Liver (tissue), 9 donors: Measurements from ENCODE around the gene AP1S1. TPM values are rescaled to one million over a fixed set of nuclear protein-coding genes. Genes with fewer than 3 reads are reported as not detected.

Experiments
- DNase-seq: peaks from one replicate; pipeline ENCODE4 v3.0.0-alpha.2; 2017; ENCODE audit warnings: low spot score
- H3K27ac ChIP-seq, 2 donors: one replicate each; pipeline ENCODE4 v1.7.0; 2013; ENCODE audit warnings: inconsistent platforms in 2 of 2, low read length in 2 of 2, control low read depth in 1 of 2, low read depth in 1 of 2, mild to moderate bottlenecking in 1 of 2
- H3K27me3 ChIP-seq, 4 donors: one replicate each; pipeline versions ENCODE4 v1.6.1 to v1.7.0; 2013; ENCODE audit warnings: low read length in 3 of 4, inconsistent platforms in 1 of 4, mild to moderate bottlenecking in 1 of 4, moderate library complexity in 1 of 4; ENCODE audit not compliant: control insufficient read depth in 4 of 4, insufficient read depth in 4 of 4
- H3K36me3 ChIP-seq, 4 donors: one replicate each; pipeline versions ENCODE4 v1.6.1 to v1.7.0; 2013; ENCODE audit warnings: low read length in 3 of 4, mild to moderate bottlenecking in 3 of 4, low read depth in 1 of 4, moderate library complexity in 1 of 4; ENCODE audit not compliant: control insufficient read depth in 4 of 4, insufficient read depth in 3 of 4
- H3K4me1 ChIP-seq, 4 donors: one replicate each; pipeline versions ENCODE4 v1.6.1 to v1.7.0; 2013; ENCODE audit warnings: low read length in 3 of 4, mild to moderate bottlenecking in 3 of 4, moderate library complexity in 1 of 4; ENCODE audit not compliant: control insufficient read depth in 4 of 4, insufficient read depth in 4 of 4
- H3K4me3 ChIP-seq, 3 donors: one replicate each; pipeline versions ENCODE4 v1.6.1 to v1.7.0; 2013; ENCODE audit warnings: low read length in 3 of 3, control low read depth in 1 of 3, low read depth in 1 of 3, mild to moderate bottlenecking in 1 of 3
- H3K9ac ChIP-seq, 2 donors: one replicate each; pipeline ENCODE4 v1.7.0; 2013; ENCODE audit warnings: low read length in 2 of 2, mild to moderate bottlenecking in 2 of 2, moderate library complexity in 2 of 2, control low read depth in 1 of 2, low read depth in 1 of 2
- H3K9me3 ChIP-seq, 4 donors: one replicate each; pipeline versions ENCODE4 v1.6.1 to v1.7.0; 2013; ENCODE audit warnings: low read length in 3 of 4; ENCODE audit not compliant: control insufficient read depth in 4 of 4
- ATF3 ChIP-seq: IDR thresholded peaks from 2 replicates; pipeline ENCODE4 v1.6.1; 2016; ENCODE audit warnings: antibody characterized with exemption
- CTCF ChIP-seq: fragments of 150-350 bp; IDR thresholded peaks from 2 replicates; pipeline ENCODE4 v1.5.1; 2017; ENCODE audit warnings: improper control_type of control experiment, low read depth, low read length; ENCODE audit not compliant: missing input control
- EGR1 ChIP-seq, 2 donors: IDR thresholded peaks; 2 replicates each; pipeline ENCODE4 v1.6.1; 2016 to 2018; ENCODE audit warnings: antibody characterized with exemption in 2 of 2, low read depth in 2 of 2
- FOXA1 ChIP-seq: IDR thresholded peaks from 2 replicates; pipeline ENCODE4 v1.6.1; 2016; ENCODE audit warnings: antibody characterized with exemption
- FOXA2 ChIP-seq: IDR thresholded peaks from 2 replicates; pipeline ENCODE4 v1.6.1; 2016; ENCODE audit warnings: antibody characterized with exemption
- GABPA ChIP-seq, 2 donors: IDR thresholded peaks in 1 of 2; conservative IDR thresholded peaks in 1 of 2; 2 replicates each; pipeline ENCODE4 v1.6.1; 2016; ENCODE audit warnings: antibody characterized with exemption in 2 of 2, mild to moderate bottlenecking in 1 of 2, moderate library complexity in 1 of 2
- HNF4A ChIP-seq, 2 donors: conservative IDR thresholded peaks; 2 replicates each; pipeline ENCODE4 v1.6.1; 2016; ENCODE audit warnings: antibody characterized with exemption in 2 of 2, mild to moderate bottlenecking in 2 of 2
- HNF4G ChIP-seq: IDR thresholded peaks from 2 replicates; pipeline ENCODE4 v1.6.1; 2016; ENCODE audit warnings: antibody characterized with exemption
- MAX ChIP-seq: IDR thresholded peaks from 2 replicates; pipeline ENCODE4 v1.6.1; 2016; ENCODE audit warnings: antibody characterized with exemption
- NR2F2 ChIP-seq: IDR thresholded peaks from 2 replicates; pipeline ENCODE4 v1.6.1; 2016; ENCODE audit warnings: antibody characterized with exemption
- RAD21 ChIP-seq, 2 donors: IDR thresholded peaks; 2 replicates each; pipeline ENCODE4 v1.6.1; 2016; ENCODE audit warnings: antibody characterized with exemption in 2 of 2, mild to moderate bottlenecking in 2 of 2
- RXRA ChIP-seq, 2 donors: IDR thresholded peaks; 2 replicates each; pipeline ENCODE4 v1.6.1; 2017 to 2018; ENCODE audit warnings: antibody characterized with exemption in 2 of 2, mild to moderate bottlenecking in 1 of 2
- SP1 ChIP-seq: IDR thresholded peaks from 2 replicates; pipeline ENCODE4 v1.6.1; 2018; ENCODE audit warnings: antibody characterized with exemption, mild to moderate bottlenecking
- TAF1 ChIP-seq: conservative IDR thresholded peaks from 2 replicates; pipeline ENCODE4 v1.6.1; 2016; ENCODE audit warnings: antibody characterized with exemption, mild to moderate bottlenecking
- YY1 ChIP-seq: IDR thresholded peaks from 2 replicates; pipeline ENCODE4 v1.6.1; 2016; ENCODE audit warnings: antibody characterized with exemption, mild to moderate bottlenecking
- WGBS: extraction: QIAGEN DNeasy Blood & Tissue Kit; methylation state at CpG from one replicate; pipeline ENCODE4 v1.1.7; 2013; 5-methylcytosine and 5-hydroxymethylcytosine counted together
- polyA plus RNA-seq, 2 donors: library from polyadenylated mRNA; stranded (reverse) in 1 of 2; unstranded in 1 of 2; fragments of 200-250 nt in 1 of 2; fragments of >200 nt in 1 of 2; fragmentation: Nextera tagmentation in 1 of 2; extraction: Ambion mirVana in 1 of 2; gene quantifications; one replicate each; pipeline versions ENCODE4 v1.2.1 to v1.2.3, GENCODE V29; 2013 to 2015
- total RNA-seq, 2 donors: library from RNA; depleted of rRNA; stranded (reverse); fragments of >200 nt; gene quantifications; one replicate each; pipeline ENCODE4 v1.2.3, GENCODE V29; 2014
- TF ChIP-seq, protein P1 (sequence below): IDR thresholded peaks from 2 replicates; pipeline ENCODE4 v1.6.1; 2016; ENCODE audit warnings: antibody characterized with exemption
- TF ChIP-seq, protein P2 (sequence below): IDR thresholded peaks from 2 replicates; pipeline ENCODE4 v1.6.1; 2016; ENCODE audit warnings: antibody characterized with exemption, mild to moderate bottlenecking
- donor health status: healthy.
- donor health status: healthy.
- donor health status: healthy.
- donor health status: healthy.
- donor health status: healthy.

AP1S1 gene
- total and polyA plus RNA-seq, 4 donors: 13.8 to 25.7 (median 22.0) TPM

DNA sequence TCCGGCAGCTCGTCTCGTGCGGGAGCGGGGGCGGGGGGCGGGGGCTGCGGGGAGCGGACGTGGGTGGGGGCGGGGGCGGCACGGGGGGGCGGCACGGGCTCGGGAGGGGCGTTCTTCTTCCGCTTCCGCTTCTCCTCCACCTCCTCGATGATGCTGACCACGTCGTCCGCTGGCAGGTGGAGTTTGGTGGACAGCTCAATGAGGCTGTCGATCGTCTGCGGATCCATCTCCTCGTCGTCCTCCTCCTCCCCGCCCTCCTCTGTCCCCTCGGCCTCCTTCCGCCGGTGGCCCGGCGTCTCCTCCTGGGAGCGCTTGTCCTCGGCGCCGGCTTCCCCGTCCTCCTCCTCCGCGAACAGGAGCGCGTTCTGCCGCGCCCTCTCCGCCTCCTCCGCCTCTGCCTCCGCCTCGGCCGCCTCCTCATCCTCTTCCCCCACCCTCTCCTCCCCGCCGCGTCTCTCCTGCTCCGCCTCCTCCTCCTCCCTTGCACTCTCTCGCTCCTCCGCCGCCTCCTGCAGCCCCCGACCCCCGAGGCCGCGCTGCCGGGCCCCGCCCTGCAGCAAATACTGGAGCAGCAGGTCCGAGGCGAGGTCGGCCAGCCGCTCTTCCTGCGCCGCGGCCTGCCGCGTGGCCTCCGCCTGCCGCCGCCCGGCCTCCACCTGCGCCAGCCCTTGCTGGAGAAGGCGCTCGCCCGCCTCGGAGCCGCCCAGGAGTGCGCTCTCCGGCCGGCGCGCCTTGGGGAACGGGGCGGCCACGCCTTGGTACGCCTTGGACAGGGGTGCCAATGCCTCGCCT lies 9.2 kb downstream of the AP1S1 start:
- DNase-seq: no peak
- H3K9me3 ChIP-seq: no peaks in the 10 kb centered on the region
- WGBS: 4% methylated on average over 92 of the region's 92 CpGs
- H3K36me3 ChIP-seq: peaks cover 0 to 13% (median 4%) of the 10 kb centered on the region in 4 donors
- TF ChIP-seq SP1 (no peak), RAD21 (IDR thresholded peaks at IDR 0.05) (no peak), EGR1 (IDR thresholded peaks at IDR 0.05; ENCODE audit: low read depth in 2 of 2) (no peak), RXRA (IDR thresholded peaks at IDR 0.05) (no peak), FOXA2 (no peak), CTCF (no peak), MAX (no peak), HNF4G (no peak), FOXA1 (no peak), TAF1 (no peak), YY1 (no peak), HNF4A (conservative IDR thresholded peaks at IDR 0.05) (no peak), GABPA (IDR thresholded peaks at IDR 0.05 in 1 of 2, conservative IDR thresholded peaks at IDR 0.05 in 1 of 2) (no peak), NR2F2 (no peak), ATF3 (no peak)
- TF ChIP-seq, protein P1, sequence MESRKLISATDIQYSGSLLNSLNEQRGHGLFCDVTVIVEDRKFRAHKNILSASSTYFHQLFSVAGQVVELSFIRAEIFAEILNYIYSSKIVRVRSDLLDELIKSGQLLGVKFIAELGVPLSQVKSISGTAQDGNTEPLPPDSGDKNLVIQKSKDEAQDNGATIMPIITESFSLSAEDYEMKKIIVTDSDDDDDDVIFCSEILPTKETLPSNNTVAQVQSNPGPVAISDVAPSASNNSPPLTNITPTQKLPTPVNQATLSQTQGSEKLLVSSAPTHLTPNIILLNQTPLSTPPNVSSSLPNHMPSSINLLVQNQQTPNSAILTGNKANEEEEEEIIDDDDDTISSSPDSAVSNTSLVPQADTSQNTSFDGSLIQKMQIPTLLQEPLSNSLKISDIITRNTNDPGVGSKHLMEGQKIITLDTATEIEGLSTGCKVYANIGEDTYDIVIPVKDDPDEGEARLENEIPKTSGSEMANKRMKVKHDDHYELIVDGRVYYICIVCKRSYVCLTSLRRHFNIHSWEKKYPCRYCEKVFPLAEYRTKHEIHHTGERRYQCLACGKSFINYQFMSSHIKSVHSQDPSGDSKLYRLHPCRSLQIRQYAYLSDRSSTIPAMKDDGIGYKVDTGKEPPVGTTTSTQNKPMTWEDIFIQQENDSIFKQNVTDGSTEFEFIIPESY: no peak
- TF ChIP-seq, protein P2, sequence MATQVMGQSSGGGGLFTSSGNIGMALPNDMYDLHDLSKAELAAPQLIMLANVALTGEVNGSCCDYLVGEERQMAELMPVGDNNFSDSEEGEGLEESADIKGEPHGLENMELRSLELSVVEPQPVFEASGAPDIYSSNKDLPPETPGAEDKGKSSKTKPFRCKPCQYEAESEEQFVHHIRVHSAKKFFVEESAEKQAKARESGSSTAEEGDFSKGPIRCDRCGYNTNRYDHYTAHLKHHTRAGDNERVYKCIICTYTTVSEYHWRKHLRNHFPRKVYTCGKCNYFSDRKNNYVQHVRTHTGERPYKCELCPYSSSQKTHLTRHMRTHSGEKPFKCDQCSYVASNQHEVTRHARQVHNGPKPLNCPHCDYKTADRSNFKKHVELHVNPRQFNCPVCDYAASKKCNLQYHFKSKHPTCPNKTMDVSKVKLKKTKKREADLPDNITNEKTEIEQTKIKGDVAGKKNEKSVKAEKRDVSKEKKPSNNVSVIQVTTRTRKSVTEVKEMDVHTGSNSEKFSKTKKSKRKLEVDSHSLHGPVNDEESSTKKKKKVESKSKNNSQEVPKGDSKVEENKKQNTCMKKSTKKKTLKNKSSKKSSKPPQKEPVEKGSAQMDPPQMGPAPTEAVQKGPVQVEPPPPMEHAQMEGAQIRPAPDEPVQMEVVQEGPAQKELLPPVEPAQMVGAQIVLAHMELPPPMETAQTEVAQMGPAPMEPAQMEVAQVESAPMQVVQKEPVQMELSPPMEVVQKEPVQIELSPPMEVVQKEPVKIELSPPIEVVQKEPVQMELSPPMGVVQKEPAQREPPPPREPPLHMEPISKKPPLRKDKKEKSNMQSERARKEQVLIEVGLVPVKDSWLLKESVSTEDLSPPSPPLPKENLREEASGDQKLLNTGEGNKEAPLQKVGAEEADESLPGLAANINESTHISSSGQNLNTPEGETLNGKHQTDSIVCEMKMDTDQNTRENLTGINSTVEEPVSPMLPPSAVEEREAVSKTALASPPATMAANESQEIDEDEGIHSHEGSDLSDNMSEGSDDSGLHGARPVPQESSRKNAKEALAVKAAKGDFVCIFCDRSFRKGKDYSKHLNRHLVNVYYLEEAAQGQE: no peak
- no peak overlapping the region for H3K27ac ChIP-seq
- peaks cover 5 to 7% (median 6%) of the 10 kb centered on the region in 4 donors for H3K27me3 ChIP-seq
- peak overlapping the region in 1 of 3 donors; percentile 12 for H3K4me3 ChIP-seq
- H3K9ac ChIP-seq: no peak overlapping the region
- H3K4me1 ChIP-seq: peaks cover 0 to 26% (median 11%) of the 10 kb centered on the region in 4 donors
